RWPE2 (cell line): Measurements from ENCODE around the gene CROCC2.
A peak's percentile ranks its signal among the peaks of the same experiment; 100 is the strongest.

Source experiments
- ATAC-seq: fragments of 200-7000 bp; cut with Tn5 transposase; 3 replicates; pipeline ENCODE4 v1.9.1; 2021; ENCODE audit warnings: low read depth
- DNase-seq: peaks from one replicate; pipeline ENCODE4 v3.0.0-alpha.2; 2020; ENCODE audit warnings: low spot score
- H3K27ac ChIP-seq: fragments of 450-650 bp; 2 replicates; pipeline ENCODE4 v1.5.1; 2017; ENCODE audit warnings: mild to moderate bottlenecking; ENCODE audit not compliant: poor library complexity, severe bottlenecking
- H3K27me3 ChIP-seq: fragments of 250-450 bp; sonication (Bioruptor Pico); 2 replicates; pipeline ENCODE4 v1.5.1; 2021; ENCODE audit warnings: mild to moderate bottlenecking, moderate library complexity; ENCODE audit not compliant: insufficient read depth, poor library complexity, severe bottlenecking
- H3K36me3 ChIP-seq: fragments of 250-450 bp; sonication (Bioruptor Pico); 2 replicates; pipeline ENCODE4 v1.5.1; 2020; ENCODE audit warnings: low read depth, mild to moderate bottlenecking, moderate library complexity
- H3K4me1 ChIP-seq: fragments of 250-450 bp; sonication (Bioruptor Pico); 2 replicates; pipeline ENCODE4 v1.5.1; 2021; ENCODE audit warnings: mild to moderate bottlenecking, moderate library complexity; ENCODE audit not compliant: insufficient read depth, poor library complexity, severe bottlenecking
- H3K4me3 ChIP-seq: fragments of 250-450 bp; sonication (Bioruptor Pico); 2 replicates; pipeline ENCODE4 v1.5.1; 2021; ENCODE audit warnings: mild to moderate bottlenecking, moderate library complexity; ENCODE audit not compliant: severe bottlenecking
- H3K9me3 ChIP-seq: fragments of 250-450 bp; sonication (Bioruptor Pico); 2 replicates; pipeline ENCODE4 v1.5.1; 2021; ENCODE audit warnings: mild to moderate bottlenecking, moderate library complexity; ENCODE audit not compliant: severe bottlenecking
- CTCF ChIP-seq: fragments of 450-650 bp; IDR thresholded peaks from one replicate; pipeline ENCODE4 v1.5.1; 2017; ENCODE audit warnings: mild to moderate bottlenecking, moderate library complexity; ENCODE audit not compliant: poor library complexity, severe bottlenecking

The CROCC2 gene

DNA sequence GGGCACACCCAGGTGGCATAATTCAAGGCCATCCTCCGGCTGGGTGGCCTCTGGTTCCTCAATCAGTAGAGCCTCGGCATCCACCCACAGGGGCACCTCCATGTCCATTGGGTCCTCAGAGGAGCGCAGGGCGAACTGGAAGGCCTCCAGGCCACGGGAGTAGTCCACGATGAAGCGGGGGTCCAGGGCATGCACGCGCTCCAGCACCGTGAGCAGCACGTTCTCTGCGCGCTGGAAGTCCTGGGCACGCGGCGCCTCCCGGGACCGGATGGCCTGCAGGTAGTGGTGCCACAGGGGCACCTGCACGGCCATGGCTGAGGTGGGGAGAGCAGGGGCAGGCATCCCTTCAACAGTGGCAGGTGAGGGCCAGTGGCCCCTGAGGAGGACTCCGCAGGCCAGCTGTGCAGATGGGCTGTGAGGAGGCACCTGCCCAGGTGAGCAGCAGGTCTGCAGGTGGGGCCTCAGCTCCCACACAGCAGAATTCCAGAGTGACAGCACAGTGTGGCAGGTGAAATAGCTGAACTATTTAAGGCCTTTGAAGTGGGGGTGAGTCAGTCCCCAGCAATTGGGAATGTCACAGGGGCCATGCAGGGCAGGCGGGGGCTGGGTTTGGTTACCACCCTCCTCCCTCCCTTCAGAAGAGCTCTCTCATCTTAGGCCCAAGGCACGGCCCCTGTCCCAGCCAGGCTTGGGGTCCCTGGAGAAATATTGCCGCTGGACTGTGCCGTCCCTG is 10.3 kb upstream of the CROCC2 start, which contains the start of gene MAB21L4:
MAB21L4 (minus strand) TSS at position 501 of the 733 bp plus-strand sequence; CDS start at position 342, 159 bp downstream.
- no peak within 1 kb of the TSS for H3K4me3 ChIP-seq
- H3K27ac ChIP-seq: no peak within 1 kb of the TSS
- H3K27me3 ChIP-seq: no peaks in the 10 kb centered on the region
- no peaks in the 10 kb centered on the region for H3K4me1 ChIP-seq
- no peaks in the 10 kb centered on the region for H3K36me3 ChIP-seq
- DNase-seq (no peak), ATAC-seq (peak; percentile 43)
- TF ChIP-seq CTCF: no peak
- no peaks in the 10 kb centered on the region for H3K9me3 ChIP-seq

DNA sequence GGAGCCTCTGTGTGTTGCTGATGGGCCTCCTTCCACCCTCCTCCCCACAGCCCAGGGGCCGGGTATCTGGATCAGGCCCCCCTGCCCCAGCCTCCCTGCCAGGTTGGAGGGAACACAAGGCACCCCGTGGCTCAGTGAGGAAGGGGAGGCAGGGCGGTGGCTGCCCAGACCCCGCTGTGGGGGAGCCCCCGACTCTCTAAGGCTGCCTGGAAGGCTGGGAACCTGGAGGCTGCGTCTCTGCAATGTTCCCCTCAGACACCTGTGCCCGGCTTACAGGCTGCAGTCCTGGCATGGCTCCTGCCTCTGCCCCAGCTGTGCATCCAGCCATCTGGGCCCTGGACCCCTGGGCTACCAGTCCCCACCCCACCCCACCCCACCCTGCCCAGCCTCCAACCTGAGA is 9.7 kb upstream of the CROCC2 start:
- no peak for DNase-seq
- no peak; the same call in 2 of the 3 replicates for ATAC-seq
- H3K36me3 ChIP-seq: no peaks in the 10 kb centered on the region
- no peak overlapping the region for H3K27ac ChIP-seq
- no peak overlapping the region for H3K4me3 ChIP-seq
- no peaks in the 10 kb centered on the region for H3K4me1 ChIP-seq
- H3K9me3 ChIP-seq: no peaks in the 10 kb centered on the region
- TF ChIP-seq CTCF: no peak
- no peaks in the 10 kb centered on the region for H3K27me3 ChIP-seq

DNA sequence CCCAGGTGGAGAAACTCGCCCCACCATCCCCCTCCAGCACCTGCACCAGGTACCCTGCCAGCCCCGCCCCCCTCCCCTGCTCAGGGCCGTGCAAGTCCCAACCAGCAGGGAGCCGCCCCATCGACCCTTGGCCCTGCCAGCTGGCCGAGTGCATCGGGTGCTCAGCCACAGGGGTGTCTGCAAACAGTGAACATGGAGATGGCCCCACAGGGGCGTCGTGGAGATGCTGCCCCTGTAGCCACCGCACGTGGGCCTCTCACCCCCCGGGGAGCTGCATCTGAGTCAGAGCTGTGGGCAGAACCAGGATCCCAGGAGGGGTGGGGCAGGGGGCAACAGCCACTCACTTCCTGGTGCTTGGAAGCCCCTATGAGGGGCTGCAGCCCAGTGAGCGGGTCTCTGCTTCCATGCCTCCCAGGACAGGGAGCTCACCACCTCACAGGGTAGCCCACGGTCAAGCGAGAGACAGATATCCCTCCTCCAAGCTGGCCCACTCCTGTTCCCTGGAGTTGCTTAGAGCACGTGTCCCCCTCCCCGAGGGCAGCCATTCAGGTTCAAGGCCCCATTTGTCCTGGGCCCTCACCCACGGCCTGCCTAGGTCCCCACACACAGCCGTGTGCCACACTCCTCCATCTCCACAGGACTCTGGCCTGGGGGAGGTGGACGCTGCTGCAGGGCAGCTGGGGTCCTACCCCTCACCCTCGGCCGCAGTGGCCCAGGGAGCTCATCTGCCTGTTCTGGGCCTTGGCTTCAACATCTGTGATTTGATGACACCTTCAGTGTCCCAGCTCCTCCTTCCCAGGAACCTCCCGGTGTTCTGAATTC is 9.1 kb upstream of the CROCC2 start:
- Histone ChIP-seq H3K36me3 (no peaks in the 10 kb centered on the region), H3K4me3 (no peak overlapping the region), H3K27ac (no peak overlapping the region), H3K4me1 (no peaks in the 10 kb centered on the region), H3K9me3 (no peaks in the 10 kb centered on the region), H3K27me3 (no peaks in the 10 kb centered on the region)
- no peak for DNase-seq
- no peak for TF ChIP-seq CTCF
- ATAC-seq: no peak; the same call in 1 of the 3 replicates

DNA sequence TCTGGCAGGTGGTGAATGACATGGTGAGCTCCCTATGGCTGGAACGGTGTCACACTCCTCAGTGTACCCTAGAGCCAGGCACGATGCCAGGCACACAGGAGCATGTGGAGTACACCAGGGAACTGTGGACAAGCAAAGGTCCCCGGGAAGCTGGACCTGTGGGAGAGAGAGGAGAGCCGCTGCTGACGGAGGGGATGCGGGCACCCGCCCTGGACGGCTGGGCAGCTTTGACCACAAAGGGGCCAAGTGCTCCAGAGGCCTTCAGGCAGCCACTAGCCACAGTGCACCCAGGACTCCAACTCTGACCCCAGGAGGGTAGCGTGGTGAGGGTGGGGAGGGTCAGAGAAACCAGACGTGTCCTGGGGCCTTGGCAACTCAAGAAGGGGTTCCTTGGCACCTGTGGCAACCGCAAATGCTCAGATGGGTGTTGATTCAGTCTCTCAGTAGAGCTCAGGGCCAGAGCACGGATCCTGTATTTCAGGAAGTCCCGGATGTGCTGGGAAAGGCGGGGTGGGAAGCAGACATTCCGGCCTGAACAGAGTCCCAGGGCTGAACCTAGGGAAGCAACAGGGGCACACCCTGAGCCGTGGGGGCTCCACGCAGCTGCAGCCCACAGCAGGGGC is 7.9 kb upstream of the CROCC2 start:
- Histone ChIP-seq H3K27me3 (no peaks in the 10 kb centered on the region), H3K9me3 (no peaks in the 10 kb centered on the region), H3K4me1 (no peaks in the 10 kb centered on the region), H3K4me3 (no peak overlapping the region), H3K27ac (no peak overlapping the region), H3K36me3 (no peaks in the 10 kb centered on the region)
- no peak for TF ChIP-seq CTCF
- ATAC-seq (peak; percentile 38; the same call in 1 of the 3 replicates), DNase-seq (no peak)
